HG03280 (cell line): ENCODE data around the gene PGM2.

Experiments
- ATAC-seq: cut with Tn5 transposase; IDR thresholded peaks from one replicate; pipeline ENCODE4 v1.9.1; 2021; ENCODE audit warnings: mild to moderate bottlenecking, moderate library complexity; ENCODE audit not compliant: unreplicated experiment

Gene PGM2

DNA sequence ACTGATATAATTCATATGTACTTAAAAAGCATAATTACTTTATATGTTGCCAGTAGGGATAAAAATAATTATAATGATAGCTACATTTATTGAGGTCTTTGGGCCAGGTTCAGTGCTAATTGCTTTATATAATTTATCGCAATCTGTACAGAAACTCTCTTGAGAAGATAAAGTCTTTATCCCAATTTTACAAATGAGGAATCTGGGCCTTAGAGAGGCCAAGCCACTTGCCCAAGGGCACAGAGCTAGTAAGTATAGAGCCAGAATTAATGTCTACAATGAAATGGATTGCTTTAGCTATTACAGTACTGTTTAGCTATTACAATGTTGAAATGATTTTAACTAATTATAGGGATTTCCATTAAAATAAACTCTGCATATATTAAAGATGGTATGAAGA is 33.8 kb downstream of the PGM2 start:
- ATAC-seq: no peak

DNA sequence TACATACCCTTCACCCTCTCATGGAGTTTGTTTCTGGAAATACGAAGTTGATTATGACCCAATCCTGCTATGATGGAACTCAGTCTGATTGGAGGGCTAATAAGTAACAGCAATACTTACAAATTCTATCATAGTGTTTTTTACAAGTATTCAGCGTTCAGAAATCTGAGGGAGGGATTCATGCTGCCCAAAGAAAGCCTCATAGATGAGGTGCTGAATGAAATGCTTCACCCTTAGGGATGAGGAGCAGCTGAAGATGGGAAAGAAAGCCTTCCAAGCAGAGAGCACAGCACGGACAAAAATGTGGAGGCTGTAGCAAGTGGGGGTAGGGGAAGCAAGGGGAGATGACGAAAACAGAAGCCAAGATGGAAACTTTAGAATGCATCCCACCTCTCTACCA is 36.5 kb downstream of the PGM2 start:
- no peak for ATAC-seq

DNA sequence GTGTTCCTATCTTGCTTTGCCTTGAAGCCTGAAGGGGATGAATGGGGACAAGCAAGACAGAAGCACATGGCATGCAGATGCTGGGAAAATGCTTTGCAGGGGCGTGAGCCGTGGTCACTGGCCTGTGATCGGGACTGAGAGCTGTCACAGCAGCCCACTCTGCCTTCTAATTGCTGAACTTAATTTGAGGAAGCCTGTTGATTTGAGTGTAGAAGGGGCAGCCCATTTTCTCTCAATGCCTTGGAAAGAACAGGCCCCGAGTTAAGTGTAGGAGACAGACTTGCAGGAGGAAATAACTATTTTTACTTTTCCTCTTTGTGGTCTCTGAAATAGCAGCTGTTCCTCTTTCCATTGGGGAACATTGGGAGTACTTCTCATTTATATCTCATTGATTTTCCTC is 38.3 kb downstream of the PGM2 start:
- no peak for ATAC-seq

DNA sequence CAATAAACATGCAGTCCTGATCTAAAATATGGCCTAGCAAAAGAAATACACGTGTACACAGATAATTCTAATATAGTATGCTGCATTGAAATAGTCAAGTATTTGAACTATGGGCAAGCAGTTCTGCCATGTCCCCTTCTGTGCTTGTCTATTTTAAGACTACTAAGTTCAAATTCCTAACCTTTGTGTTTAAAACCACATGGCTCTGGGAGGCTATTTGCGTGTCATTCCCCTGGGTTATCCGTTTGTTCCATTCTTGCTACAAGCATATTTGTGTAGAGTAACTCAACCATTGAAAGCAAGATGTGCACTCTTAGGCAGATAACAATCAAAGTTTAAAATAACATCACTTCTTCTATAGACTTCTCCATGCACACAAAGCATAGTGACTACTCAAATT is 39.0 kb downstream of the PGM2 start:
- ATAC-seq: no peak

DNA sequence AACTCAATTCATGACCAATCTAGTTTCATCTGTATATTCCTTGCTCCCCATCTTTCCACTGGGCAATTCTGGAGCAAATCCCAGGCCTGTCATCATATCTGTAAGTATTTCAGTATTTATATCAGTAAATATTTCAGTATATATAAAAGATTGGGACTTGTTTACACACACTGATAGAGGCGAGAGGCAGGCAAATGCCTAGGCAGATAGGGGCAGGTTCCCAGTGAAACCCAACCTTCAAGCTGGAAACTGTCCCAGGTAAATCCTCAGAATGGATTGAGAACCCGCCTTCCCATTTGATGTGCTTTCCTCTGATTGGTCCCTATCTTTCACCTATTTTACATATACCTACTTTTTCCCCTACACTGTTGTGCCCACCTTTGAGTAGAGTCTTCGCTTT is 40.6 kb downstream of the PGM2 start:
- ATAC-seq: no peak

DNA sequence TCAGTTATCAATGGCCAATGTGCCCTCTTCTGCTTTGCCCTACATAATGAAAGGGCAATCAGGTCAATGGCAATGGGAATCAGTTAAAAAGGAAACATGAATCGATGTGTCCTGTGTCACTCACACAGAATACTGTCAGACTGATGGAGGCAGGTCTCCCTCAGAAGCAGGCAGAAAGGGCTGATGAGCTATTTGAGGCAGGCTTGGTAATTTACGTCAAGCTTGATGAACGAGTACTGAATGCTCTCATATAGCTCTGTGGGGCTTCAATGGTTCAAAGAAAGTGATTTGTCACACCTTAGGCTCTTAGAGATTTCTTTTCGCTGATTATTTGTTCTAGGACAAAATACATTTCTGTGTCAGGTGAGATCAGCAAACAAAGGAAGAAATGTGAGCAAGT is 41.8 kb downstream of the PGM2 start:
- no peak for ATAC-seq

DNA sequence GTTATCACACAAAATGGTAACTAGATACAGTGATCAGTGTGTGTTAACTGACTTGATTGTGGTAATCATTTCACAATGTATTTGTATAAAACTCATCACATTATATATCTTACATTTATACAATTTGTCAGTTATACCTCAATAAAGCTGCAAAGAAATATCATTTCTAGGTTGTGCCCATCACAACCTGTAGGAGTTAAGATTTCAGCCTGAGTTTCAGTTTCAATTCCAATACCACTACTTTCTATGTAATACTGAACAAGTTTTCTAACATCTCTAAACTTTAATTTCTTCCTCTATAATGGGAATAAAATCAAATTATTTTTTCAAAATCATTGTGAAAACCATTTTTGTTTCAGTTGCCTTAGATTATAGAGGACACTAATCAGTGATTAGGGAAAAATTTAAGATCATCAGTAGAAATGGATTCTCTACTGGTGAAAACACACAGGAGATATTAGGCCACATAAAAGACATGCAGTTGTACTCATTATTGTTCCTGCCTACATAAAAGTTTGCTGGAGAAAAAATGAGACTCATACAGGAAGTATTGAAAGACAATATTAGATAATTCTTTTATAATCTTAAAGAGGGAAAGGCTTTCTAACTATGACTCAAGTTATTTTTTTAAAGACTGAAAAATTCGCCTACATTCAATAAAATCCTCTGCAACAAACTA is 46.0 kb downstream of the PGM2 start:
- no peak for ATAC-seq

DNA sequence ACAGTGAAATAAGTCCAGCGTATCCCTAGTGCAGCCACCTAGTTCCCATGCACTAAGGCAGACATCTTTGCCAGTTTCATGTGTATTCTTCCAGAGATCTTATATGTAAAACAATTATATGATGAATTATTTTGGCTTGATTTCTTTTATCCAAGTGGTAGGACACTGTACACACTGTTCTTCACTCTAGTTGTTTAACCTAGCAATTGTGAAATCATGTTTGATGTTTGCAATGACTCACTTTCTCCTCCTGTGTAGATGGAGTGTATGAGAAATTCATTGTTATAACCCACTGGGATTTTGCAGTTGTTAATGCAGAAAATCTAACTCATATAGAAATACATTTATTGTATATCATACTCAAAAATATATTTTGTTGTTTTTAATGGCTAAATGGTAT is 46.9 kb downstream of the PGM2 start:
- ATAC-seq: no peak

DNA sequence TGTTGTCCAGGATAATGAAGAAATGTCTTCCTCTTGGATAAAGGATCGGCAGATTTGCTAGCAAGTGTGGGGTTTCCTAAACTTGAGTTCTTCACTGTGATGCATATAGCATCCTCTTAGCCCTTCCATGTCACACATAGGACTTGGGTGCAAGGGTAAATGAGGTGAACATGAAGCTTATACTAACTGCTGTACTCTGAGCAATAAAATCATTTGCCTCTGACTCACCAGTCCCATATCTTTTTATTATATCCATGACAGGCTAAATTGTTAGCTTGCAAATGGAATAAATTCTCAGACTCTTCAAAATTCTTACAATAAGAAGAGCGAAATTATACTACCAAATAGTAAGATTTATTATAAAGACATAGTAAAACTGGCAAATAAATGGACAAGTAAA is 49.7 kb downstream of the PGM2 start:
- ATAC-seq: no peak

DNA sequence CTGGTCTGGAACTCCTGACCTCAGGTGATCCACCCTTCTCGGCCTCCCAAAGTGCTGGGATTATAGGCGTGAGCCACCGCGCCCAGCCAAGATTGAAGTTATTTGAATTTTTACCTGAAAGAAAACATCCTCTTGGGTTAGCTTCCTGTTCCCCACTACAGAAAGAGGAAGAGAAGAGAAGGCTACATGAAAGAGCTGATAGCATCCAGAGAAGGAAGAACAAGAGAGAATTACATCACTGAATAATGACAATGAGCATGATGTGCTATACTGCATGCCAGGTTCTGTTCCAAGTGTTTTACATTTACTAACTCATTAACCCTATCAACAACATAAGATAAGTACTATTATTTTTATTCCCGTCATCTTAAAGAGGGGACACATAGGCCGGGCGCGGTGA is 52.9 kb downstream of the PGM2 start:
- ATAC-seq: no peak

DNA sequence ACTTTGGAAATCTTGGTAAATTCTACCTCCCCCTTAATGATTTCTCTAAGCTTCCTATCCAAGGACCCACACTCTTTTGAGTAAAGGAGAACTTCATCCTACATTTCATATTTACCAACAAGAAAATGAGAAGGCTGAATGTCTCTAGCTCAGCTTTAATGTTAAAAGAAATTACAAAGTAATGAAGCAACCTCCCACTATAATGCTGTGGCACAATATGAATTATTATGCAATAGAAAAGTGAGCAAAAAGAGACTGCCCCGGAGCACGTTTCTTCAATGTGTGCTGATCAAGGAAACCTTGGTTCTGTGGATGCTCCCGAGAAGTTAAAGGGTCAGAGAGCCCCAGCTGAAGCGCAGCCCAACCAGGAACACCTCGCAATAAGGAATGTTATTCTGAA is 55.3 kb downstream of the PGM2 start:
- ATAC-seq: no peak

DNA sequence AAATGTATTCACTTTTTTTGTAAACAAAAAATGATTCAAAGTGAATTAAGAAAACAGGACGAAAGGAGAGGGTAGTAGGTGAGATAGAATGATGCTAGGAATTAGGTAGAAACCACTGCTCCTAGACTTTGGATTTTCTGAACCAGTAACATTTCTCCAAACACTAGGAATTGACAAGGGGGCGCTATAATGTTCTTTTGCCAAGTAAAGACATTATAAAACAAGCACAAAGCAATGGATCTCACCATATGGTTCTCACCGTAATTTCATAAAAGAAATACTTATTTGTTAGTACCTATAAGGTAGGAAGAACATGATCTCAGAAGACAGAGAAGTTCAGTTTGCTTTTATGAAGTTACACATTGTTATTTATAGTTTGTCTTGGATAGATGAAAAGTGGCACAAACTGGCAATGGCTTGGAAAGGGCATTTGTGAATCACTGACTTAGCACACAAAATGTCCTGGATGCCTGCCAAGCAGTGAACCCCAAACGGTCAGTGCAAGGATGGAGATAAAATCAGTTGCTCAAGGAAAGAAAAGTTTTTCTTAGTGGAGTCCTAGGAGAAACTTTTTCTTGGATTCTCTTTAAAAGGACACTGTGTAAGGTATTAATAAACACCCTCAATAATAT is 56.3 kb downstream of the PGM2 start:
- no peak for ATAC-seq

DNA sequence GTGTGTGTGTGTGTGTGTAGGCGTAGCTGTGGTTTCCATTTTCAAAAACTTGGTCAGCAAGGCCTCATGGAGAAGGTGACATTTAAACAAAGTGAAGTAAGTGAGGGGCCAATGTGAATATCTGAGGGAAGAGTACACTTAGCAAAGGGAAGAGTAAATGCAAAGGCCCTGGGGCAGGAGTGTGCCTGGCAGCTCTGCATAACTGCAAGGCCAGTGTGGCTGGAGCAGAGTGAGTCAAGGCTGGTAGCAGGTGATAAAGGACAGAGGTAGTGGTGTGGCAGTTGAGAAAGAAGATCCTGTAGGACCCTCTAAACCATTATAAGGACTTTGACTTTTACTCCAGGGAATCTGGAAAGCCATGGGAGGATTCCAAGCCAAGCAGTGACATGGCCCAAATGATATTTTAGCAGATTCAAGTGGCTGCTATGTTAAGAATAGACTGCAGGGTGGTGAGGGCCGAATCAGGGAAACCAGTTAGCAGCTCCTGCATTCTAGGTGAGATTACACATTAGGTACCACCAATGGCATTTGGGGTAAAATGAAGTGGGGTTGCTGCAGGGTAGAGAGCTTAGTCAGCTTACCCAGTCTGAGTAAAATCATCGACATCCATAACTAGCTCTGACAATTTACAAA is 58.5 kb downstream of the PGM2 start:
- no peak for ATAC-seq

DNA sequence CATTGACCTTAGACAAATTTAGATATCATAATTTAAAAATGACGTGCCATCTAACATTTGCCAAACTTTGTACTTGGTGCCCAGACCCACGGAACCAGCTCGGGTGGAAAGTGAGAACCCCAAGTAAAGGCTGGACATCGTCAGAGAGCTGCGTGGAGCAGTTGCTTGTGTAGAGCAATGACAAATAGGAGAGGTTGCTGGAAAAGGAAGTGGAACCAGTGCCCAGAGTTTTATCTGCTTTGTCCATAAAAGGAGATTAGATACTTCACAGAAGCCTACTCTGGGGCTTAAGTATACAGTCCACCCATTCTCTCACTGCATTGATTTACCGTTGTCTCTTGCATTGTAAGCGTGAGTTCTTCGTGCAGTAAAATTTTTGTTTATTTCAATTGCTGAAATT is 59.0 kb downstream of the PGM2 start:
- ATAC-seq: no peak

DNA sequence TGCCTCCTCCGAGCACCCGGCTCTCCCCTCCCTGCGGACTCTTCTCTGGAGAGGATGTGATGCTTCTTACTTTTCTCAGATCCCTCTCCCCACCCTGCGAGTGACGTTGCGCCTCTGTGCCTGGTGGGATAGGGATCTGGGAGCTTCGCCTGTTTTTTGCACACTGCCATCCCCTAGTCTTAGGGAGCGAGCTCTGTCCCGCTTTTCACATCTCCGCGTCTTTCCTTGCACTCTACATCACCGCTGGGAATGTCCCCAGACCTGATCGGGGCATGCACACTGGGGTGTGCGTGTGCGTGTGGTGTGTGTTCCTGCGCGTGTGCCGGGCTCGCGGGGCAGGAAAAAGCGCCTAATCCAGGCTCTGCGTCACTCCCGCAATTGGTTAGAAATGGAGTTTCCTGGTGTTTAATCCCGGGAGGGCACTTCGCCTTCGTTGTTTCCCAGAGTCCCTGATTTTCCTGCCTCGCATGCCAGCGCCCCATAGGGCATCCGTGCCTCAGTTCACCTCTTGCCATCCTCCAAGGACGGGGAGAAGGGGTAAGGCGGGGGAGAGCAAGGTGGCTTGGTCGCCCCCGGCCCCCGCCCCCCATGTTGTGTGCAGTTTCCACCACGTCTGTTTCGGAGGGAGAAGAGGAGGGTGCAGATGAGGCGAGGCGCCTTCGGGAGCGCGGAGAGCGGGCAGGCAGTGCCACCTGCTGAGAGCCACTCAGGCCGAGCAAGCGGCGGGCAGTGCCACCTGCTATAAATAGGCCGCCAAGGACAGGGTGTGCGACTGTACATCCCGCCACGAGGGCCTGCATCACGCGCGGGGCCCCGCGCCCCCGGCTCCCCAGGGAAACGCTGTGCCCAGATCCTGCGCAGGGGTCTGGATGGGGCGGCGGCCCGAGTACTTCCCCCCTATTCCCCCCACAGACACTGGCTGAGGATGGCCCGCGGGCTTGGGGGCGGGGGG is 63.6 kb downstream of the PGM2 start:
- no peak for ATAC-seq

DNA sequence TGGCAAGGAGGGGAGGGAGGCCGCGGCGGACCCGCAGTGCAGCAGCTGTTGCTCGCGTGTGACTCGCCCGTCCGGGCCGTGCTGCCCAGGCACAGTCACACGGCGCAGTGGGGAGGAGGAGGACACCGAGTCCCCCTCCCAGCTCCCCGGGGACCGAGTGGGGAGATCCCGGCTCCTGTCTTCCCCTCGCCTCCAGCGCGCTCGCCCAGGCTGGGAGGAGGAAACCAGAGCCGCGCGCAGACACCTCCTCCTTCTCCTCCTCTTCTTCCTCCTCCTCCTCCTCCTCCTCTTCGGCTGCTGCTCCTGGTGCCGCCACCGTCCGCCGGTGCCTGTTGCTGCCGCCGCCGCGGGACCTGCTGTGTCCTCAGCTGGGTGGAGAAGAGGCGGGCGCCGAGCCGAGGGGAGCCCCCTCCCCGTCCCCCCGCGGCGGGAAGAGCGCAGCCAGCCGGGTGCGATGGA is 64.3 kb downstream of the PGM2 start, which contains the start of gene TBC1D1:
Gene TBC1D1 (plus strand): TSS at position 284 of the 459 bp plus-strand sequence. CDS start 11,012 bp downstream, outside the sequence.
- ATAC-seq: peak; percentile 26

DNA sequence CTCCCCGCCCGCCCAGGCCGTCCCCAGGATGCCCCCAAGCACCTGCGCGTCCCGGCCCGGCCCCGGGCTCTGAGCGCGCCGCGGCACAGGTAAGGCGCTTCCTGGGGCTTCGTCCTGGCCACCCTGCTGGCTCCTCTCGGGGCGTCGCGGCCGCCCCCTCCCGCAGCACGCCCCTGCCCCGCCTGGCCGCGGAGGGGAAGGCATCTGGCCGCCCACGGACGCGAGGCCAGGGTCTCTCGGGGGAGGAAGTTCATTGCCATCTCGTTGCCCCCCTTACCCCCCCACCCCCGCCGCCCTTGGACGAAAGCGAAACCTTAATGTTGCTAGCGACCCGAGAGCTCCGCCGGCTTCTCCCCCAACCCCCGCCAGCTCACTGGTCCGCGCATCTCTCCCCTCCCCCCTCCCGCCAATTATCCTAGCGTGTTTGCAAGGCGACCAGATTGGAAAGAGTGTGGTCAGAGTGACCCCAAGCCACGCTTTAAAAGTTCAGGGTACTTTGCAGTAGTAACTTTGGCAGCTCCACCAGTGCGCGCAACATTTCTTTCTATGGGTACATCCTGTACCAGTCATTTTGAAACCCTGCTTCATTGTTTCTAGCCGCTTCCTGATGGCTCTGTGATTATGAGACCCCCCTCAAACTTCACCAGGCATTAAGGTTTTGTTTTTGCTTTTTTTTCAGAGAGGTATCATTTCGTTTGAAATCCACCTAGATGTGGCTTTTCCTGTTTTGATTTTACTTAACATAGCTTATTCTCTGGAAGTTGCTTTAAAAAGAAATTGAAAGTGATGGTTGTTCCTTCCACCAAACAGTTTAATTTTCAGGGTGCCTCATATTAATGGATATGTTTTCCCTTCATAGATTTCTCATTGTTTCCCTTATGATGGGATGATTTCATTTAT is 65.0 kb downstream of the PGM2 start:
- ATAC-seq: peak; percentile 50

DNA sequence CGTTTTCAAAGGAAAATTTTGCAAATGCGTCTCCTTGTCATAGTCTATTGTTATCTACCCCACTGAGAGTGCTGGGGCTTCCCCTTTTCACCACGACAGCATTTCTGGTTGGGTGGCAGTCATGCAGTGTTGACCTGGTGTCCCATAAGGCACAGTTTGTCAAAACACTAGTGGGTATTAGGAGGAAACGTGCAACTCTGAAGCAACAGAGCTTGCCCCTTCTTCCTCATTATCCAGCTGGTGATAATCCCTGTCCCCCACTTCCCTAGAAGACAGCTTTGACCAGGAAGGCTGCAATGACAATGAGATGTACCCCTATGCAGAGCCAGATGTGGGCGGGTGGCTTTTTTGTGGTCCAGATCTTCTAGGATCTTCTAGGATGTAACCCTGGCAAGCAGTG is 66.2 kb downstream of the PGM2 start:
- ATAC-seq: peak; percentile 36

DNA sequence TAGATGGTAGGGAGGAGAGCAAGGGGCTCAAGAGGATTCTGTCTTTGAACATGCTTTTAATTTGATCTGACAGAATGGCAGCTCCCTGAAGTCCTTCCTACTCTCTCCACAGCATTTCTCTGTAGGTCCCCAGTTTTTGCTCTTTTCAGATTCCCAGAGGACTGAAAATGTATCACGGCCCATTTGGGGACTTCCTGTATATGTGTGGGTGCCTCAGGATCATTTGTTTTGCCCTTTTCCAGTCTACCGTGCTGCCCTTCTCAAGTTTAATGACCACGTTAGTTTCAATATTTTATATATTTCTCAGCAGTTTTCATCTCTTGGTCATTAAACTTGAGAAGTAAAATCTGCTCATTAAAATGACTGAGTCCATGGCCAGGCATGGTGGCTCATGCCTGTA is 66.7 kb downstream of the PGM2 start:
- no peak for ATAC-seq

DNA sequence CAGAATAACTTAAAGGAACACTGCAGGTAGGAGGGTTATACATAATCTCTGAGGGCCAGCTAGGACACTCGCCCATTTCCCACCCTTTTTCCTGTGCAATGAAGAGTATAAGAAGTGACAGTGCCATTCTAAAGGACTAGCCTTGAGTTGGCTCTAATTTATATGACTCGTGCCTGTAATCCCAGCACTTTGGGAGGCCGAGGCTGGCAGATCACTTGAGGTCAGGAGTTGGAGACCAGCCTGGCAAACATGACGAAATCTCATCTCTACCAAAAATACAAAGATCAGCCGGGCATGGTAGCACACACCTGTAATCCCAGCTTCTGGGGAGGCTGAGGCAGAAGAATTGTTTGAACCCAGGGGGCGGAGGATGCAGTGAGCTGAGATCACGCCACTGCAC is 68.8 kb downstream of the PGM2 start:
- ATAC-seq: no peak
